ENCODE data around the gene SLC25A21. TPM values are rescaled to one million over a fixed set of nuclear protein-coding genes. Genes with fewer than 3 reads are reported as not detected.
"Not testable (repeated sequence)": the region's sequence is repeated elsewhere in the genome, so short reads cannot be mapped to it uniquely, and the experiment has no call there.

SLC25A21 gene
- total RNA-seq, 4 donors from 2014 or later: 2.0 TPM; not detected in 3

GRCh38 chr14:37198273-37198598, 25.8 kb upstream of the SLC25A21 start:
- peak overlapping the region; percentile 87 for H3K27ac ChIP-seq
- H3K4me3 ChIP-seq: peak overlapping the region; percentile 69
- DNase-seq (ENCODE audit: low spot score in 2 of 2): no peak
- 7% methylated on average over 11 of the region's 11 CpGs for WGBS
- H3K9me3 ChIP-seq: no peaks in the 10 kb centered on the region
- H3K27me3 ChIP-seq: no peaks in the 10 kb centered on the region
- H3K36me3 ChIP-seq: no peaks in the 10 kb centered on the region
- no peak for TF ChIP-seq EP300 (IDR thresholded peaks at IDR 0.05)
- TF ChIP-seq CTCF (IDR thresholded peaks at IDR 0.05): no peak
- no peak for TF ChIP-seq POLR2AphosphoS5 (IDR thresholded peaks at IDR 0.05)
- no peak for TF ChIP-seq POLR2A (IDR thresholded peaks at IDR 0.05)
- peaks cover 12% of the 10 kb centered on the region for H3K4me1 ChIP-seq

- peak within 1 kb of the TSS; percentile 87 for H3K27ac ChIP-seq
- DNase-seq (ENCODE audit: low spot score in 2 of 2): peak; percentile 76 to 83
- WGBS: 1% methylated on average over 28 of the region's 70 CpGs
- no peaks in the 10 kb centered on the region for H3K27me3 ChIP-seq
- peaks cover 12% of the 10 kb centered on the region for H3K4me1 ChIP-seq
- H3K36me3 ChIP-seq: no peaks in the 10 kb centered on the region
- H3K4me3 ChIP-seq: peak within 1 kb of the TSS; percentile 69
- H3K9me3 ChIP-seq: no peaks in the 10 kb centered on the region
- TF ChIP-seq EP300 (IDR thresholded peaks at IDR 0.05) (no peak), POLR2AphosphoS5 (IDR thresholded peaks at IDR 0.05) (no peak), CTCF (IDR thresholded peaks at IDR 0.05) (no peak), POLR2A (IDR thresholded peaks at IDR 0.05) (no peak)
Observed at GRCh38 chr14:37197421-37198272, 25.2 kb upstream of the SLC25A21 start, which contains the start of gene MIPOL1. Gene MIPOL1 (plus strand): TSS chr14:37197937. CDS start chr14:37247889, 49,952 bp downstream.

- H3K27me3 ChIP-seq: no peaks in the 10 kb centered on the region
- no peaks in the 10 kb centered on the region for H3K36me3 ChIP-seq
- H3K9me3 ChIP-seq: no peaks in the 10 kb centered on the region
- WGBS: 88% methylated on average over 17 of the region's 17 CpGs
- peaks cover 12% of the 10 kb centered on the region for H3K4me1 ChIP-seq
- H3K4me3 ChIP-seq: peak overlapping the region; percentile 69
- DNase-seq (ENCODE audit: low spot score in 2 of 2): no peak
- TF ChIP-seq POLR2AphosphoS5 (IDR thresholded peaks at IDR 0.05) (no peak), EP300 (IDR thresholded peaks at IDR 0.05) (no peak), CTCF (IDR thresholded peaks at IDR 0.05) (no peak), POLR2A (IDR thresholded peaks at IDR 0.05) (no peak)
- H3K27ac ChIP-seq: peak overlapping the region; percentile 87
Observed at GRCh38 chr14:37196604-37197420, 24.4 kb upstream of the SLC25A21 start.

- no peaks in the 10 kb centered on the region for H3K36me3 ChIP-seq
- WGBS: 64% methylated on average over 1 of the region's 1 CpG
- DNase-seq (ENCODE audit: low spot score in 2 of 2): no peak
- no peak overlapping the region for H3K4me3 ChIP-seq
- no peaks in the 10 kb centered on the region for H3K27me3 ChIP-seq
- no peaks in the 10 kb centered on the region for H3K9me3 ChIP-seq
- peaks cover 12% of the 10 kb centered on the region for H3K4me1 ChIP-seq
- TF ChIP-seq EP300 (IDR thresholded peaks at IDR 0.05) (no peak), POLR2AphosphoS5 (IDR thresholded peaks at IDR 0.05) (no peak), CTCF (IDR thresholded peaks at IDR 0.05) (no peak), POLR2A (IDR thresholded peaks at IDR 0.05) (no peak)
- no peak overlapping the region for H3K27ac ChIP-seq
Observed at GRCh38 chr14:37195327-37195726, 22.9 kb upstream of the SLC25A21 start.

- 77% methylated on average over 2 of the region's 2 CpGs for WGBS
- no peaks in the 10 kb centered on the region for H3K27me3 ChIP-seq
- H3K27ac ChIP-seq: no peak overlapping the region
- no peak for DNase-seq (ENCODE audit: low spot score in 2 of 2)
- TF ChIP-seq CTCF (IDR thresholded peaks at IDR 0.05) (no peak), POLR2AphosphoS5 (IDR thresholded peaks at IDR 0.05) (no peak), EP300 (IDR thresholded peaks at IDR 0.05) (no peak), POLR2A (IDR thresholded peaks at IDR 0.05) (no peak)
- H3K9me3 ChIP-seq: no peaks in the 10 kb centered on the region
- peaks cover 12% of the 10 kb centered on the region for H3K4me1 ChIP-seq
- no peaks in the 10 kb centered on the region for H3K36me3 ChIP-seq
- no peak overlapping the region for H3K4me3 ChIP-seq
Observed at GRCh38 chr14:37194698-37195097, 22.3 kb upstream of the SLC25A21 start.

GRCh38 chr14:37189733-37190132, 17.3 kb upstream of the SLC25A21 start:
- 91% methylated on average over 2 of the region's 2 CpGs for WGBS
- H3K9me3 ChIP-seq; H3K36me3 ChIP-seq; H3K27me3 ChIP-seq; H3K27ac ChIP-seq; H3K4me1 ChIP-seq; H3K4me3 ChIP-seq; DNase-seq (ENCODE audit: low spot score in 2 of 2): not testable (repeated sequence)

GRCh38 chr14:37187840-37188577, 15.6 kb upstream of the SLC25A21 start:
- WGBS: 64% methylated on average over 4 of the region's 9 CpGs
- H3K36me3 ChIP-seq; H3K9me3 ChIP-seq; H3K27me3 ChIP-seq; DNase-seq (ENCODE audit: low spot score in 2 of 2); H3K4me3 ChIP-seq; H3K27ac ChIP-seq; H3K4me1 ChIP-seq: not testable (repeated sequence)

Measured in suprapubic skin (tissue), 4 donors.